NCI-H774 (cell line): ENCODE data around the gene TTF2.
A peak's percentile ranks its signal among the peaks of the same experiment; 100 is the strongest.

Source experiments
- DNase-seq: peaks from one replicate; lab custom pipeline; 2025; lab: John Stamatoyannopoulos, UW

TTF2 gene

DNA sequence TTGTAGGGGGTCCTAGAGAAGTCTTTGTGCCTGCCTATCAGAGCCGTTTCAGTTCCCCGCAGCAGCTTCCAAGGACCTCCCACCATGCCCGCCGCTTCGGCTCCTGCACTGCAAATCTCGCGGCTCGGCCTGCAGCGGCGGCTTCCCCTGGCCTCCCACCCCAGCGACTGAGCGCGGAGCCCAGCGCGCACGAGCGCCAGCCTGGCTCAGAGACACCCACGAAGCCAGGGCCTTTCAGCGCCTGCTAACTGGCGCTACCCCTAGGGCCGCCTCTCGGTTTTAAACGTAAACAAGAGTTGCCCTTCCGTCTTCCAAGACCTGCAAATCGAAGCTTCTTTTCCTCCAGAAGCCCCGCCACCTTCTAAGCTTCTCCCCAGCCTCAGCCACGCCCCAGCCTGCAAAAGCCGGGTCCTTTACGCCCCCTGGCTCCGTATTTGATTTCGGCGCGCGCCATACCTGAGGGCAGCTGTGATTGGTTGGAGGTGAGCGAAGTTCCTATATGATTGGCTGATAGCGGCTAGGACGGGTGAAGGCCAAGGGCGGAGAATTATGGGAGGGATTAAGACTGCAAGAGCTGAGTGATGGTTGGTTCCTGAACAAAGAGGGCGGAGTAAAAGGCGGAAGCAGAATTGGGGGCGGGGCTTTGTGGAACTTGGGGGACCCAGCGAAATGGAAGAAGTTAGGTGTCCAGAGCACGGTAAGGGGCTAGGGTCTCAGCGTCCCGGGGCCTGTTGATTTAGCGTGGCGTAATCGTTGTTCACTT, at the start of gene TTF2:
TSS of gene TTF2 (plus strand) at position 649 of the 763 bp plus-strand sequence. CDS start at position 670, 21 bp downstream.
- DNase-seq, result peak; percentile 97

DNA sequence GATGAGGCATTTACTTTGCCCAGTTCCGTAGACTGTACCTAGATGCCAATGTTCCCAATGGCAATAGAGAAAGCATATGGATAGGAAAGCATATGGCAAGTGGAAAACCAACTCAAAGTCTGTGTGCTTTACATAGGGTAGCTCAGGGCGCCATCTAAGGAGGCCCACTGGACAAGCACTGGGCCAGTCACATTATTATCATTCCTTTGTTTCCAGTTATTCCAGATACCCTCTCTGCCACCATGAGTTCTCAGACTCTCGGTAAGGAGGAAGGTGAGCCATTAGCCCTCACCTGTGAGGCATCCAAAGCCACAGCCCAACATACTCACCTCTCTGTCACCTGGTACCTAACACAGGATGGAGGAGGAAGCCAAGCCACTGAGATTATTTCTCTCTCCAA, 48.8 kb upstream of the TTF2 start:
- DNase-seq, result no peak

DNA sequence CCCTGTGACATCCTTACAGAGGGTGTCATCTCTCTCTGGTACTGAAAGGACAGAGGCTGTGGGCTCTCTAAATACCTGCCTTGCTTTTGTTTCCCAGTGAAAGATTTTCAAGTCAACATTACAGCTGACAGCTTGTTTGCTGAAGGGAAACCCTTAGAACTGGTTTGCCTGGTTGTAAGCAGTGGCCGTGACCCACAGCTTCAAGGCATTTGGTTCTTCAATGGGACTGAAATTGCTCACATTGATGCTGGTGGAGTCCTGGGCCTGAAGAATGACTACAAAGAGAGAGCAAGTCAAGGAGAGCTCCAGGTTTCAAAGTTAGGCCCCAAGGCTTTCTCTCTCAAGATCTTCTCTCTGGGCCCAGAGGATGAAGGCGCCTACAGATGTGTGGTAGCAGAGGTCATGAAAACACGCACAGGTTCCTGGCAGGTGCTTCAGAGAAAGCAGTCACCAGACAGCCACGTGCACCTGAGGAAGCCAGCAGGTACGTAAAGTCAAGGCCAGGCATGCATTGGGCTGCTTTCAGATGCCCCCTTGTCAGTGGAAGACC, 46.7 kb upstream of the TTF2 start:
- peak; percentile 50 for DNase-seq

DNA sequence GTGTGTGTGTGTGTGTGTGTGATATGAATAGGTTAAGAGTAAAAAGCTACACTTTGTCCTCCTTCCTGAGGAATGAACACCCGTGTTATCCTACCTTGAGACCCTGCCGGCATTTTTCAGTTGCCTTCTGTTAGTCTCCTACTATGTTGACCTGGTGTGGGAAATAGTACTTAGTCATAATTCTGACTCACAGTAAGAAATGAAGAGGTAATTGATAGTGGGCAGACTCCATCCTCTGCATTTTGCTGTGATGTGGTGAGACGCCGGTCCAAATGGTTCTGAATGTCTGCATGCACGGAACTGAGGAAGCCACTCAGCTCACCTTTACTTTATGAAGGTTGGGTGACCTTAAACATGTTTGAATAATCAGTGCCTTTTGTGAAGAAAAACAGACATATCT, 45.9 kb upstream of the TTF2 start:
- DNase-seq, result no peak

DNA sequence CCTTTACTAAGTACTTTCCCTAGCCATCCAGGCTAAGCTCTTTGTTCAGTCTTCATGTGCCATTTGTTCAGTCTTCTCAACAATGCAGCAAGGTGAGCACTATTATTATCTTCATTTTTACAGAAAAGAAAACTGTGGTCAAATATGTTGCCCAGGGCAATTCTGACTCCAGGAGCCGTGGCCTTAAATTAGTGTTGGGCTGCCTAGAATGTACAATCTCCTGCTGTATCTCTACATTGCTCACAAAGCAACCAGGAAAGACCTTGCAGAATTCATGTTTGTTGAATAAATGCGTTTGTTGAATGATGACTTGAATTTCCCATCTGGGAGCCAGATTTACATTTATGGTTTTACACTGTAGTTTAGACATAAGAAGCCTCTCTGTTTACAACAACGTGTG, 44.4 kb upstream of the TTF2 start:
- no peak for DNase-seq

DNA sequence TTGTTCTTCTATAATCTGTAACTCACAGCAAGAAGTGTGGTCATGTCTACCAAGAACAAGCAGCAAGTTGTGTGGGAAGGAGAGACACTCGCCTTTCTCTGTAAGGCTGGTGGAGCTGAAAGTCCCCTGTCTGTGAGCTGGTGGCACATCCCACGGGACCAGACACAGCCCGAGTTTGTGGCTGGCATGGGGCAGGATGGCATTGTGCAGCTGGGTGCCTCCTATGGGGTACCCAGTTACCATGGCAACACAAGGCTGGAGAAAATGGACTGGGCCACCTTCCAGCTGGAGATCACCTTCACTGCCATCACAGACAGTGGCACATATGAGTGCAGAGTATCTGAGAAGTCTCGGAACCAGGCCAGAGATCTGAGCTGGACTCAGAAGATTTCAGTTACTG, 43.1 kb upstream of the TTF2 start:
- no peak for DNase-seq

DNA sequence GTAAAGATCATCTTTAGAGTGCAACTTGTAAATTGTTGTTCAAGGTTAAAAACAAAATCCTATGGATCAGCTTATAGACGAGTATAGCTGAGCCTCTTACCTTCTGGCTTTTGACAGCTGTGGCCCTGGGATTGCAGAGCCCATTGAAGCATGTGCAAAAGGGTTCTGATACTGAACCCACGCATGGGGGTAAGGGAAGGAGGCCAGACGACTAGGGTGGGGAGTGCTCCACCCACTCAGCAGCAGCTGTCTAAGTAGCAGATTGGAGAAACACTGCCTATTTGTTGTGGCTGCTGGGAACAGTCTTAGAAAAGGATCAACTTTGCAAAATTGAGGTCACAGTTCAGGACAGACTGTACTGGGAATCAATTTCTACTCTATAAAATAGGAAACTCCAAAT, 42.5 kb upstream of the TTF2 start:
- no peak for DNase-seq

DNA sequence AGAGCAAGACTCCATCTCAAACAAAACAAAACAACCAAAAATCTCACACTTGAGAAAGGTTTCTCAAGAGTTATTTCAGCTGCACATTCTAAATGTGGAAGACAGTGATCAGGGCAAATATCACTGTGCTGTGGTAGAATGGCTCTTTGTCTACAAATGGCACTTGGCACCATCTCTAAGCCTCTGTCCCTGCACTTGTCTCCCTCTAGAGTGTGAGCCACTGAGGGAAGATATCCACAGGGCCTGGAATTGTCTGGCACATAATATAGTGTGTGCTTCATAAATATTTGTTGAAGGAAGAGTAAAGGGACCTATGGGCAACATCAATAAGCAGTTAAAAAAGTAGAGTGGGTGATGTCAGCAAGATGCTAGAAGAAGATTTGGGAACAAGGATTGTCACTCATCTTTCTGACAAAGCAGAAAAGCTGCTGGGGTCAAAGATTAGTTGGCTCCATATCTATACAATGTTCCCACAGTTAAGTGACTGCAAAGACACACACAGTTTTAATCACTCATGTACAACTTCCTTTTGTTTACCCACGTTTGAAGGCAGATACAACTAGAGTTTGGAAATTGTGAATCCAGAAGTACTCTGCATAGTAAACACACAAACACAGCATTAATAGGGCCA, 39.5 kb upstream of the TTF2 start:
- DNase-seq, result no peak

DNA sequence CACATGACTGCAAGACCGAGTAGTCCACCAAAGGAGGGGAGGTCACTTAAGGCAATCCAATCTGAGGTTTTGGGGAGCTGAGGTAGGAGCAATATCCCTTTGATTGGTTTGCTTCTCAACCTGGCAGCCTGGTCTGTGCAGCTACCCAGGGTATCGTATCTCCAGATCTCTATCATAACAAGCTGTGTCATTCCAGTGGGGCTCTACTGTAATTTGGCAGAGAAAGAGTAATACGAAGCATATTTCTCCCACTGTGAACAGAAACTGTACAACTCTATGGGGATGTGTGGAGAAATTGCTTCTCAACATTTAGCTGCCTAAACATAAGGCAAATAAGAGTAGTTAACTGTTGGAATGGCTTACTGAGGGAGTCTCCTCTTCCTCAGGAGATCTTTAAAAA, 38.0 kb upstream of the TTF2 start:
- DNase-seq, result no peak

DNA sequence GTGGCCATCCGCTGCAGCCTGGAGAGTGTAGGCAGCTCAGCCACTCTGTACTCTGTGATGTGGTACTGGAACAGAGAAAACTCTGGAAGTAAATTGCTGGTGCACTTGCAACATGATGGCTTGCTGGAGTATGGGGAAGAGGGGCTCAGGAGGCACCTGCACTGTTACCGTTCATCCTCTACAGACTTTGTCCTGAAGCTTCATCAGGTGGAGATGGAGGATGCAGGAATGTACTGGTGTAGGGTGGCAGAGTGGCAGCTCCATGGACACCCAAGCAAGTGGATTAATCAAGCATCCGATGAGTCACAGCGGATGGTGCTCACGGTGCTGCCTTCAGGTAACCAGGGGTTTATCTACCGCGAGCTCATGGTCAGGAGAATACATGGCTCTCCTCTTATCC, 34.6 kb upstream of the TTF2 start:
- no peak for DNase-seq

DNA sequence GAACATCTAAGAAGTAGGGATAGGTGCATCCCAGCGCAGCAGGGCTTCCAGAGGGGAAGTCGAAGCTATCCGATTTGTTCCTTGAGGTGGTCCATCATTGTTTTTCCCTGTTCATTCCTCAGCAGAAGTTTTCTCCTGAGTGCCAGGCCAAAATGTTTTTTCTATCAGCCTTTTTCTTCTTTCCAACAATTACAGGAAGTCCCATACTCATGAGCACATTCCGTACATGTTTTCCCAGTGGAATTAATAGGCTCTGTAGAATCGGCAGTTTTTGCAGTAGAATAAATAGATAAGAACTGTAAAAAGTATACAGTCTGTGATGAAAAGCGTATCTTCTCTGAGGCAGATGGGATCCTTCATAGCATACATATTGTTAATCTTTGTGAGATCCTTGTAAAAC, 33.8 kb upstream of the TTF2 start:
- DNase-seq, result no peak

DNA sequence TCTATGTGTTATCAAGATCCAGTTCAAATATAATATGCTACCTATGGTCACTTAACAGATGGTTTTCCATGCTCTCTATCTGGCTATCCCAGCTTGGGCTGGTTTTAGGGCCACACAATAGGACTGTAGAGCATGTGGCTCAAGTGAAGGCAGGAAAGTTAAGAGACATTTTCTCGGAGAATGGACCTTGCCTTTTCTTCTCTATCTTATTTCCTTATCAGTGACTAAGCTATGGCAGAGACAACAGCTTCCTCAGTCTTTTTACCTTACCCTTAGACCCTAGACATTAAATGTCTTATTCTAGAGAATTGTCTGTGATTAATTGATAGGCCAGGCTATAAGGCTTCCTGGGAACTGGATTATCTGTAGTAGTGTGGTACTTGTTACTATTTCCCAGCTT, 30.4 kb upstream of the TTF2 start:
- no peak for DNase-seq

DNA sequence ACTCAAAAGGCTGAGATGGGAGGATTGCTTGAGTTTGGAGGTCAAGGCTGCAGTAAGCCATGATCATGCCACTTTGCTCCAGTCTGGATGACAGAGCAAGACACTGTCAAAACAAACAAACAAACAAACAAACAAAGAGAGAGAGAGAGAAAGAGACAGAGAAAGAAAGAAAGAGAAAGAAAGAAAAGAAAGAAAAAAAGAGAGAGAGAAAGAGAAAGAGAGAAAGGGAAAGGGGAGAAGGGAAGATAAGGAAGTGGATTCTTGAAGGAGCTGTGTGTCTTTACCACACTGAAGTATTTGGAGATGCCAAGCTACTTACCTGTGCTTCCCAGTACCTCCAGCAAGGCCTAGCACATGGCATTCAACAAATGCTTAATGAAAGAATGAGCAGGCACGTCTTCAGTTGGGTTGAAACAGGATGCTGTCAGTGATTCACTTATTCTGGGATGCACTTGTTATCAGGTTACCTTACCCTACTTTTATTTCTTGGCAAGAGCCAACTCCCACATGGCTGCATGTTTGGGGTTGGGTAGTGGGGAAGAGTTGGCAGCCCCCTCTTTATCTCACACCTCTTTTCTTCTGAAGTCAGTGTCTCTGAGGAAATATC, 29.8 kb upstream of the TTF2 start:
- no peak for DNase-seq

DNA sequence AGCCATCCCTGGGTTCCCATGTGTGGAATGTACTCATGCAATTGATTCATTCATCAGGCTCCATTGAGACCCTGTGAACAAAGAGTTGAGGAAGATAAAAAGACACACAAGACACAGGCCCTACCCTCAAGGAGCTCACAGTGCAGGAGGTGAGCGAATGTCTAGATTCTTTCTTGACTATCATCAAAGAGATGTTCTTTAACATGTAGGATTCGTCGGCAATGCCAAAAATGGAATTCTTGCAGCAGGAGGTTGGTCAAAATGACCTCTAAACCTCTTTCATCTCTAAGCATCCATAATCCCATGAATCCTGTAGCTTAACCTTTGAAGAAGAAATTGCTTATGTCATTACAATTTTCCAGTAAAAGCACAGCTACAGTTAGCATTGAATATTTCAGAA, 27.9 kb upstream of the TTF2 start:
- no peak for DNase-seq

DNA sequence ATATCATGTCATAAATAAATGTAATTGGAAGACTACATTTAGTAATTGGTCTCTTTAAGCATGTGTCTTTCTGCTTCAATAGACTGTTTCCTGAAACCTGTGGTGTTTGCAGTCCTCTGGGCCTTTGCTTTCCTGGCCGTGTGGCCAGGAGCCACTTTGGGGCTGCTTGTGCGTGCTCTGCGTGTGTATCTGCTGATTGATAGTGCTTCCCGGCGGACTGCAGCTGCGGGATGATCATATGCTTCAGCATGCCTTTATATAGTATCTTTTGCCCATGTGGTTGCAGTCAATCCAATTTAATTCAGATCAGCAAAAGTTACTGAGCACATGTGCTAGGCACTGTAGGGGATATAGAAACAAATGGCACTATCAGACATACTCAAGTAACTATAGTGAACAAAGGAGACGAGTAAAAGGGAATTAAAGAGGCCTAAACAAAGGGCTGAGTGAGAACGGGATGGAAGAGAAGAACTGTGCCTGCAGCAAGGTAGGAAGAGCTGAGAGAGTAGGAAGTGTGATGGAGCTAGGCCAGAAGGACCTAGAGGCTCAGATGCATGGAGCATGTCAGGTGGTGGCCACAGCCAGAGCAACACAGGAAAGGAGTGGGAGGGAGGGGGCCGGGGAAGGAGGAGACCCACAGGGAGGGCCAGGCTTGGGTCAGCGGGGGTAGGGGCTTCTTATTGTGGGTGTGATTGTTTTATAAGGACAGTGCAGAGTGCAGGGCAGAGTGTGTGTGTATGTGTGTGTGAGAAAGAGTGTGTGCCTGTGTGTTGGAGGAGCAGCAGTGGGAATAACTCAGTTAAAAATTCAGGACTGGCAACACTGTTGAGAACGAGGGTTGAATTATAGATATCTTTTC, 27.2 kb upstream of the TTF2 start:
- no peak for DNase-seq

DNA sequence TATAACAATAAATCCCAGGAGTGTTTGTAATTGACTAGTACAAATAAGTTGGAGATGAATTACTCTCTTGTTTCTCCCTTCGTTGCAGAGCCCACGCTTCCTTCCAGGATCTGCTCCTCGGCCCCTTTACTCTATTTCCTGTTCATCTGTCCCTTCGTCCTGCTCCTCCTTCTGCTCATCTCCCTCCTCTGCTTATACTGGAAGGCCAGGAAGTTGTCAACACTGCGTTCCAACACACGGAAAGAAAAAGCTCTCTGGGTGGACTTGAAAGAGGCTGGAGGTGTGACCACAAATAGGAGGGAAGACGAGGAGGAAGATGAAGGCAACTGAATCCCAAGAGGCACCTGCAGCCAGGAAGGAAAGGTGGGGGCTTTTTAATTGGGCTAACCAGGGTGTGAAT, 26.4 kb upstream of the TTF2 start:
- no peak for DNase-seq

DNA sequence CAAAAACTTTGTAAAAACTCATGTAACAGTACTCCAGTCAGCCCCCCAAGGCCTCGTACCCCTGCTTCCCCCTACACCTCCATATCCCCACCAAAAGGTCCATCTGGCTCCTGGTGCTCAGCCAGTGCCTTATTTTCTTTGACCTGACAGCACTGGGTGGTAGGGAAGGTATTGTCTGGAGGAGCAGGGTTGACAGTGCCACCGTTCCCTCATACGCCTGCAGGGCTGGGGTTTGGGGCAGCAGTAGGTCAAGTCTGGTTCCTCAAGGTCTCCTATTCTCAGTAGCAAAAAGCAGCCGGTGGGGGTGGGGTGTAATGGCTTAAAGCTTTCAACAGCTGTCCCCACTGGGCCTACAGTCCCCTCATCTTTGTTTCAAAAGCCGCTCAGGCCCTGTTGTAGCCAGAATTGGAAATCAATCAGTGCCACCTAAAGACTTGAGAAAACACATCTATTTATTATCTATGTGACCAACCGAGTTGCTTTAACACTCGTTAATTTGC, 25.3 kb upstream of the TTF2 start:
- DNase-seq, result no peak

DNA sequence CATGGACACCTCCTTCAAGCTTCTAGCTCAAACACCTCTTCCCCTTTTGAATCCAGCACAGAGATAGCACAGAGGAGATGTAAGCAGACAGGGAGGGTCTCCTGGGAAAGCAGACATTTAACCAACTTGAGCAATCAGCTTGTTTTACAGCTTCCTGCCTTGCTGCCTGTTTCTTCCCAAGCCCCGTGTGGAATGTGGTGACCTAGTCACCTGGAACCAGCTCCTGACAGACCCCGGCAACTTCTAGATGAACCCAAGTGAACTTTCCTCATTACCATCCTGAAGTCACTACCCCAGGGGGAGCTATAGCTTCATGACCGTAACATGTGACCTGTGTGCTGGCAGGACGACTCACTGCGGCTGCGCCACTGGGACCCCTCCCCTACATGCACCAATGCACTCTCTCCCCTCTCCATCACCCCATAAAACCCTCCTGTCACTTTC, 24.1 kb upstream of the TTF2 start:
- no peak for DNase-seq

DNA sequence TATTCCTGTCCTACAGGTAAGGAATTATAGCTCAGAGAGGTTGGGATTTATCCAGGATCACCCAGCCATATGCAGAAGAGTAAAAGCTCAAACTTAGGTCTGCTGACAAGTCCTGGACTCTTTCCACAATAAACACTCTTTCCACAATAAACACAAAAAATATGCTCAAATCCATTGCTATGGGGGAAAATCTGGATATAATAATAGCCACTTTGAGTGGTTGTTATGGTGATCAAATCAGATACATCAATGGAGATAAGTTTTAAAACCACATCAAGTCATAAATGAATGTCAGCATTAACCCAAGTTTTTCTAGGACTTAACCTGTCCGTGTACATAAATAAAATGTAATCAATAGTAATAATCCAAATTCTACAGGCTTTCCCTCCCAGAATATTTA, 22.3 kb upstream of the TTF2 start:
- DNase-seq, result no peak

DNA sequence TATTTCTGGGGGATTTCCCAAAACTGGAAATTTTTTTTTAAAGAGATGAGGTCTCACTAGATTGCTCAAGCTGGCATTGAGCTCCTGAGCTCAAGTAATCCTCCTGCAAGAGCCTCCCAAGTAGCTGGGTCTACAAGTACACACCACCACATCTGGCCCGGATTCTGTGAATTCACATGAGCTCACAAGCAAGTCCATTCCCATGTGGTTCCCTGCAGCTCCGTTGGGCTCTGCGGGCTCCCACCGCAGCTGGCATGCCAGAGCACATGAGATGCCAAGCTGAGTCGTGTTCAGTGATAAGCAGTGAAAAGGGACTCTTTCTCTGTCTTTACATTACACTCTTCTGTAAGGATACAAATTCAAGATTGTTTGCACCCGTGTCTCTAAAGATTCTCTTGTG, 21.9 kb upstream of the TTF2 start:
- DNase-seq, result no peak

DNA sequence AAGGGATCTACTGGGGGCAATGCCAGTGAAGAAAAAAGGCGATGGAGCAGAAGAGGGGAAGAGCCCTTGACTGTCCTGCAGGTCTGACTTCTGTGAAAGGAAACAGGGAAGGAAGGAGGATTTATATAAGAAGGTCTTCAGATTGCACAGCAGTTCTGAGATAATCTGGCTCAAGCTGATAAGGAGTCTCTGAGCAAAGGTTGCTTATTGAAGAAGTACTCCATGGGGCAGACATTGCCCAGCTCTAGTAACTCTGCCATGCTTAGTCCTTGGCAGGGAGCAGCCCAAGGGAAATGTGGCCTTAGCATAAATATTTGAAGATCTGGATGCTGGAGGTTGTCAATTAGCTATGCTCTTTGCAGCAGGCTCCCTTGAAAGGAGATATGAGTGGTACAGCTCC, 15.9 kb upstream of the TTF2 start:
- DNase-seq, result no peak

DNA sequence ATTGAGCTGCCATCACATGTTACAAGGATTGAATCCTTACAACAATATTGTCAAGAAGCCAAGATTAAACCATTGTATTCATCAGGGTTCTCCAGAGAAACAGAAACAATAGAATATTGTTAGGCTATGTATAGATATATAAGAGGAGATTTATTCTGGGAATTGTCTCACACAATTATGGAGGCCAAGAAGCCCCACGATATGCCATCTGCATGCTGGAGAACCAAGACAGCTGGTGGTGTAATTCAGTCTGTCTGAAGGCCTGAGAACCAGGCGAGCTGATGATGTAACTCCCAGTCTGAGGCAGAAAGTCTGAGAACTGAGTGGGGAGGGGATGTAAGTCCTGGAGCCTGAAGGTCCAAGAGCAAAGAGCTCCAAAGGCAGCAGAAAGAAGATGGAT, 14.5 kb upstream of the TTF2 start:
- no peak for DNase-seq
